Smooth muscle cell (in vitro differentiated cells): ENCODE data around the gene RINL. TPM values are rescaled to one million over a fixed set of nuclear protein-coding genes. Genes with fewer than 3 reads are reported as not detected.

Experiments
- DNase-seq: peaks from one replicate; lab custom pipeline; 2025; ENCODE audit not compliant: unreplicated experiment; lab: John Stamatoyannopoulos, UW
- H2AFZ ChIP-seq: fragments of 200-600 bp; sonication (generic); 2 replicates; pipeline ENCODE4 v1.6.0; 2016; ENCODE audit warnings: antibody characterized with exemption, low read depth, mild to moderate bottlenecking
- H3F3A ChIP-seq: fragments of 200-600 bp; sonication (generic); 2 replicates; pipeline ENCODE4 v1.6.0; 2017; ENCODE audit warnings: antibody characterized with exemption, low read depth
- H3K27ac ChIP-seq: fragments of 200-600 bp; sonication (generic); 2 replicates; pipeline ENCODE4 v1.5.1; 2016; ENCODE audit warnings: low read depth, mild to moderate bottlenecking
- H3K27me3 ChIP-seq: fragments of 200-600 bp; sonication (generic); 2 replicates; pipeline ENCODE4 v1.6.1; 2016; ENCODE audit warnings: low read depth, mild to moderate bottlenecking
- H3K36me3 ChIP-seq: fragments of 200-600 bp; sonication (generic); 2 replicates; pipeline ENCODE4 v1.5.1; 2016; ENCODE audit warnings: low read depth
- H3K4me1 ChIP-seq: fragments of 200-600 bp; sonication (generic); 2 replicates; pipeline ENCODE4 v1.5.1; 2016; ENCODE audit warnings: low read depth
- H3K4me2 ChIP-seq: fragments of 200-600 bp; sonication (generic); 2 replicates; pipeline ENCODE4 v1.6.0; 2016; ENCODE audit warnings: mild to moderate bottlenecking
- H3K4me3 ChIP-seq: fragments of 200-600 bp; sonication (generic); 2 replicates; pipeline ENCODE4 v1.5.1; 2016; ENCODE audit warnings: mild to moderate bottlenecking
- H3K79me2 ChIP-seq: fragments of 200-600 bp; sonication (generic); 2 replicates; pipeline ENCODE4 v1.6.0; 2016; ENCODE audit warnings: low read depth, mild to moderate bottlenecking
- H3K9ac ChIP-seq: fragments of 200-600 bp; sonication (generic); 2 replicates; pipeline ENCODE4 v1.6.0; 2016; ENCODE audit warnings: low read depth
- H3K9me3 ChIP-seq: fragments of 200-600 bp; sonication (generic); replicated peaks from 2 replicates; pipeline ENCODE4 v1.5.1; 2016; ENCODE audit warnings: low read depth
- H4K20me1 ChIP-seq: fragments of 200-600 bp; sonication (generic); 2 replicates; pipeline ENCODE4 v1.6.0; 2016; ENCODE audit warnings: low read depth
- WGBS: methylation state at CpG from one replicate; pipeline ENCODE4 v1.1.7; 2016; ENCODE audit warnings: low lambda C conversion rate; 5-methylcytosine and 5-hydroxymethylcytosine counted together
- polyA plus RNA-seq: library from polyadenylated mRNA; unstranded; fragments of >200 nt; fragmentation: Nextera tagmentation; extraction: Ambion mirVana; gene quantifications from 2 replicates; pipeline ENCODE4 v1.2.1, GENCODE V29; 2016
- total RNA-seq: library from RNA; depleted of rRNA; stranded (reverse); fragments of >200 nt; gene quantifications from 2 replicates; pipeline ENCODE4 v1.2.3, GENCODE V29; 2014
- TF ChIP-seq, protein P1 (sequence below): fragments of 200-600 bp; sonication (generic); IDR thresholded peaks from 2 replicates; pipeline ENCODE4 v1.5.1; 2017; ENCODE audit warnings: borderline replicate concordance, mild to moderate bottlenecking, antibody characterized with exemption; ENCODE audit not compliant: insufficient read depth, poor library complexity, severe bottlenecking

Gene RINL
- total and polyA plus RNA-seq, 2 experiments from 2014 or later: 2.0 to 3.0 TPM

DNA sequence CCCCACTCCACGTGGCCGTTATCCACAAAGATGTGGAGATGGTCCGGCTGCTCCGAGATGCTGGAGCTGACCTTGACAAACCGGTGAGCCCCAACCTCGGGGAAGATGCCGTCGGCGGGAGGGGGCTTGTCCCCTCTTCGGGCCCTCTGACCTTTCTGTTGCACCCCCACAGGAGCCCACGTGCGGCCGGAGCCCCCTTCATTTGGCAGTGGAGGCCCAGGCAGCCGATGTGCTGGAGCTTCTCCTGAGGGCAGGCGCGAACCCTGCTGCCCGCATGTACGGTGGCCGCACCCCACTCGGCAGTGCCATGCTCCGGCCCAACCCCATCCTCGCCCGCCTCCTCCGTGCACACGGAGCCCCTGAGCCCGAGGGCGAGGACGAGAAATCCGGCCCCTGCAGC lies 29.2 kb upstream of the RINL start:
- Histone ChIP-seq H3K27ac (no peak overlapping the region), H3K27me3 (no peaks in the 10 kb centered on the region), H3K9me3 (no peaks in the 10 kb centered on the region), H3K79me2 (no peaks in the 10 kb centered on the region), H2AFZ (no peak overlapping the region), H3K4me2 (no peak overlapping the region), H3F3A (no peaks in the 10 kb centered on the region), H3K9ac (no peak overlapping the region), H4K20me1 (no peaks in the 10 kb centered on the region), H3K4me3 (no peak overlapping the region), H3K36me3 (no peaks in the 10 kb centered on the region), H3K4me1 (no peaks in the 10 kb centered on the region)
- TF ChIP-seq, protein P1, sequence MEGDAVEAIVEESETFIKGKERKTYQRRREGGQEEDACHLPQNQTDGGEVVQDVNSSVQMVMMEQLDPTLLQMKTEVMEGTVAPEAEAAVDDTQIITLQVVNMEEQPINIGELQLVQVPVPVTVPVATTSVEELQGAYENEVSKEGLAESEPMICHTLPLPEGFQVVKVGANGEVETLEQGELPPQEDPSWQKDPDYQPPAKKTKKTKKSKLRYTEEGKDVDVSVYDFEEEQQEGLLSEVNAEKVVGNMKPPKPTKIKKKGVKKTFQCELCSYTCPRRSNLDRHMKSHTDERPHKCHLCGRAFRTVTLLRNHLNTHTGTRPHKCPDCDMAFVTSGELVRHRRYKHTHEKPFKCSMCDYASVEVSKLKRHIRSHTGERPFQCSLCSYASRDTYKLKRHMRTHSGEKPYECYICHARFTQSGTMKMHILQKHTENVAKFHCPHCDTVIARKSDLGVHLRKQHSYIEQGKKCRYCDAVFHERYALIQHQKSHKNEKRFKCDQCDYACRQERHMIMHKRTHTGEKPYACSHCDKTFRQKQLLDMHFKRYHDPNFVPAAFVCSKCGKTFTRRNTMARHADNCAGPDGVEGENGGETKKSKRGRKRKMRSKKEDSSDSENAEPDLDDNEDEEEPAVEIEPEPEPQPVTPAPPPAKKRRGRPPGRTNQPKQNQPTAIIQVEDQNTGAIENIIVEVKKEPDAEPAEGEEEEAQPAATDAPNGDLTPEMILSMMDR: no peak
- 98% methylated on average over 29 of the region's 29 CpGs for WGBS
- DNase-seq: no peak

- 98% methylated on average over 4 of the region's 4 CpGs for WGBS
These were observed 27.5 kb upstream of the RINL start for GRCh38 chr19:38905620-38906019.

GRCh38 chr19:38904581-38905539 lies 26.8 kb upstream of the RINL start:
- H3F3A ChIP-seq: no peaks in the 10 kb centered on the region
- no peak overlapping the region for H3K4me2 ChIP-seq
- H2AFZ ChIP-seq: no peak overlapping the region
- no peak overlapping the region for H3K4me3 ChIP-seq
- DNase-seq: no peak
- H3K27me3 ChIP-seq: no peaks in the 10 kb centered on the region
- no peaks in the 10 kb centered on the region for H4K20me1 ChIP-seq
- no peaks in the 10 kb centered on the region for H3K9me3 ChIP-seq
- TF ChIP-seq, protein P1: no peak
- H3K36me3 ChIP-seq: no peaks in the 10 kb centered on the region
- H3K9ac ChIP-seq: no peak overlapping the region
- peaks cover 10% of the 10 kb centered on the region for H3K4me1 ChIP-seq
- peaks cover 17% of the 10 kb centered on the region for H3K79me2 ChIP-seq
- 97% methylated on average over 34 of the region's 35 CpGs for WGBS
- no peak overlapping the region for H3K27ac ChIP-seq

More at GRCh38 chr19:38905620-38906019, 27.5 kb upstream of the RINL start:
- Histone ChIP-seq H3K36me3 (no peaks in the 10 kb centered on the region), H2AFZ (no peak overlapping the region), H3F3A (no peaks in the 10 kb centered on the region), H3K4me1 (peaks cover 5% of the 10 kb centered on the region), H3K27me3 (no peaks in the 10 kb centered on the region), H3K4me2 (no peak overlapping the region), H3K27ac (no peak overlapping the region), H4K20me1 (no peaks in the 10 kb centered on the region), H3K9me3 (no peaks in the 10 kb centered on the region), H3K9ac (no peak overlapping the region), H3K79me2 (peaks cover 13% of the 10 kb centered on the region), H3K4me3 (no peak overlapping the region)
- no peak for DNase-seq
- TF ChIP-seq, protein P1: no peak
